AG10803 (cell line): ENCODE measurements around the gene GGA2.
"Not testable (repeated sequence)": the region's sequence is repeated elsewhere in the genome, so short reads cannot be mapped to it uniquely, and the experiment has no call there.

Source experiments
- DNase-seq: peaks from one replicate; pipeline ENCODE4 v3.0.0; 2010; ENCODE audit warnings: low read depth
- H3K4me3 ChIP-seq: 2 replicates; pipeline ENCODE4 v1.5.1; 2011; ENCODE audit warnings: mild to moderate bottlenecking, low read length, control low read depth
- TF ChIP-seq, protein P1 (sequence below): conservative IDR thresholded peaks from 2 replicates; pipeline ENCODE4 v1.5.1; 2011; ENCODE audit warnings: mild to moderate bottlenecking, low read length, control low read depth, inconsistent platforms

The GGA2 gene

DNA sequence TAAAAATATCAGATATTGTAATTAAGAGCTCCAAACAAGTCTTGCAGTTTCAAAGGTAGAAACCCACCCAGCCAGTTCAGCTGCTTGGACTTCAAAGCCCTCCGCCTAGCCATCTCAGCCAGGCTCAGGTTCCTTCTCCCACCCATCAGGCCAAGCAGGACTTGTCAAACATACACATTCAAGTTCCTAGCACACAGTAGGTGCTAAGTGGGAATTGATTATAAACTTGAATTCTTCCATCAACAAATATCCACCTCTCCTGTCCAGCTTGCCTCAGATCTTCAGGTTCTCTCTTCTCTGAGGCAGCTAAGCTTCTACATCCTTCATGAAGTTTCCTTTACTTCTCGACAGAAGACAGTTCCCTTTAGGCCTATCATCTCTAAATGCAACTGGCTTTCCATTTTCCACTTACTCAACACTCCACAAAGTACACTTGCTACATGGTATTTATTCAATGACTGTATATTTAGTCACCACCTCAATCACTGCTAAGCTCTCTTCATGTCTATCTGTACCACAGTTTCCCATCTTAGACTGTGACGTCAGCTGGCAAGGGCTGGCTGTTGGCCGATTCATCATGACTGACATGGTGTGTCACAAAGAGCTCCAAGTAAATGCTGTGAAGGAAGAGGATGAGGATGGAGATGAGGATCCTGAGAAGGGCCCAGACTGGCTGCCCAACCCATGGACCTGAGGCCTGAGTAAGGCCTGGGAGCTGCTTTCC is 44.0 kb downstream of the GGA2 start:
- TF ChIP-seq, protein P1, sequence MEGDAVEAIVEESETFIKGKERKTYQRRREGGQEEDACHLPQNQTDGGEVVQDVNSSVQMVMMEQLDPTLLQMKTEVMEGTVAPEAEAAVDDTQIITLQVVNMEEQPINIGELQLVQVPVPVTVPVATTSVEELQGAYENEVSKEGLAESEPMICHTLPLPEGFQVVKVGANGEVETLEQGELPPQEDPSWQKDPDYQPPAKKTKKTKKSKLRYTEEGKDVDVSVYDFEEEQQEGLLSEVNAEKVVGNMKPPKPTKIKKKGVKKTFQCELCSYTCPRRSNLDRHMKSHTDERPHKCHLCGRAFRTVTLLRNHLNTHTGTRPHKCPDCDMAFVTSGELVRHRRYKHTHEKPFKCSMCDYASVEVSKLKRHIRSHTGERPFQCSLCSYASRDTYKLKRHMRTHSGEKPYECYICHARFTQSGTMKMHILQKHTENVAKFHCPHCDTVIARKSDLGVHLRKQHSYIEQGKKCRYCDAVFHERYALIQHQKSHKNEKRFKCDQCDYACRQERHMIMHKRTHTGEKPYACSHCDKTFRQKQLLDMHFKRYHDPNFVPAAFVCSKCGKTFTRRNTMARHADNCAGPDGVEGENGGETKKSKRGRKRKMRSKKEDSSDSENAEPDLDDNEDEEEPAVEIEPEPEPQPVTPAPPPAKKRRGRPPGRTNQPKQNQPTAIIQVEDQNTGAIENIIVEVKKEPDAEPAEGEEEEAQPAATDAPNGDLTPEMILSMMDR: no peak
- DNase-seq: peak; percentile 41
- no peak overlapping the region for H3K4me3 ChIP-seq

DNA sequence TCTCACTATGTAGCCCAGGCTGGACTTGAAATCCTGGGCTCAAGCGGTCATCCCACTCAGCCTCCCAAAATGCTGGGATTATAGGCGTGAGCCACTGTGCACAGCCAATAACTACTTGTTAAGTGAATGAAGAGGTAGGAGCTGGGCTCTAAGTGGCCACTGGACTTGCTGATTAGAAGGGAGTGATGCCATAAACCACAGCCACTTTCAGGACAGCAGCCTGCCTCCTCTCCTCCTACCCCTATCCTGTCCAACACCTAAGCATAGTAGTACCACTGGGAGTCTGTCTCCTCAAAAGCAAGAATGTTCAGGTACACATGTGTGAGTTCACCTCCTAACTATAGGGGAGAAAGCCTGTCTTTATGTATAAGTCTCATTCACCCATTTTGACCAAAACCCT is 45.1 kb downstream of the GGA2 start:
- no peak for DNase-seq
- TF ChIP-seq, protein P1: no peak
- no peak overlapping the region for H3K4me3 ChIP-seq

DNA sequence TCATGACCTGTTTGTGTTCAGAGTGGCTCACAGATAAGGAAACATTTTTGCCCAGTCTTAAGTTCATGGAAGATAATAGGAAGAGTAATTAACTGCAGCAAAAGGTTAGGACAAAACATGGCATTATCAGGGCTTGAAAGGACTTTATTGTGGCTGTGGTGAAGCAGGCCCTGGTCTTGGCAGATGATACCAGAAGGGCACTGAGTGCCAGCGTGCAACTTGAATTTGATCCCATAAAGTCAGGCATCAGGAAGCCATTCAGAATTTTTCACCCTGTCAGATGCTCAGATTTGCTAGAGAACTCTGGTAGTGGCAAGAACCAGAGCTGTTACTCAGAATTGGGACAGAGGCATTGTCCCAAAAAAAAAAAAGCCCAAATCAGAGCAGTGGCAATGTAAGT is 46.1 kb downstream of the GGA2 start:
- no peak overlapping the region for H3K4me3 ChIP-seq
- TF ChIP-seq, protein P1: no peak
- no peak for DNase-seq

DNA sequence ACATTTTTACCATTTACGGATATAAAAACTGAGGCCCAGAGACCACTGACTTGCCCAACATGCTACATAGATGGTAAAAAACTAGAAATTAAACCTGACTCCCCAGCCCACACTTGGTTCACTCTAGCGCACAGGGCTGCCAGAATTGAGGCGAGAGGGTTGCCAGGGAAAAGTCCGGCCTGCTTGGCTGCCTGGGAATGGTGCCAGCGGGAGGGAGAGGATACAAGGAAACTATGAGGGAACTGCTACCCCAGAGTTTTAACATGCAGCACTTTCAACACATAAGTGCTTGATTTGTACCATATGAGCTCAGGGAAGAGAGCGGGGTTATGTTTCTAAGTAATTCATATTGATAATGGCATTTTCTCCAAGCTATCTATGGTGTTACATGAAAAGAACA is 47.3 kb downstream of the GGA2 start:
- DNase-seq: peak; percentile 88
- H3K4me3 ChIP-seq: not testable (repeated sequence)

DNA sequence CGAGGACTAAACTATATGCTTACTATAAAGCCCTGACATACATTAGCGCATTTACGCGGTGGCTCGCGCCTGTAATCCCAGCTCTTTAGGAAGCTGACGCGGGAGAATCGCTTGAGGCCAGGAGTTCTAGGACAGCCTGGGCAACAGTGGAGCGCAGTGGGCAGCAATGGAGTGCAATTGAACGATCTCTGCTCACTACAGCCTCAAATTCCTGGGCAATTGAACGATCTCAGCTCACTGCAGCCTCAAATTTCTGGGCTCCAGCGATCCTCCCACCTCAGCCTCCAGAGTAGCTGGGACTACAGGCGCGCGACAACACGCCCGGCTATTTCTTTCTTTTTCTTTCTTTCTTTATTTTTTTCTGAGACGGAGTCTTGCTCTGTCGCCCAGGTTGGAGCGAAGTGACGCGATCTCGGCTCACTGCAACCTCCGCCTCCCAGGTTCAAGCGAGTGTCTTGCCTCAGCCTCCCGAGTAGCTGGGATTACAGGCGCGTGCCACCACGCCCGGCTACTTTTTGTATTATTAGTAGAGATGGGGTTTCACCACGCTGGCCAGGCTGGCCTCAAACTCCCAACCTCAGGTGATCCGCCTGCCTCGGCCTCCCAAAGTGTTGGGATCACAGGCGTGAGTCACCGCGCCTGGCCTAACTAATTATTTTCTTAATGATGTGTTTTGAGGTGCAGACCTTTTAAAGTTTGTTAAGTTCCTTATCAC is 56.8 kb downstream of the GGA2 start:
- no peak for DNase-seq
- TF ChIP-seq, protein P1: no peak
- peak overlapping the region; percentile 94 for H3K4me3 ChIP-seq

DNA sequence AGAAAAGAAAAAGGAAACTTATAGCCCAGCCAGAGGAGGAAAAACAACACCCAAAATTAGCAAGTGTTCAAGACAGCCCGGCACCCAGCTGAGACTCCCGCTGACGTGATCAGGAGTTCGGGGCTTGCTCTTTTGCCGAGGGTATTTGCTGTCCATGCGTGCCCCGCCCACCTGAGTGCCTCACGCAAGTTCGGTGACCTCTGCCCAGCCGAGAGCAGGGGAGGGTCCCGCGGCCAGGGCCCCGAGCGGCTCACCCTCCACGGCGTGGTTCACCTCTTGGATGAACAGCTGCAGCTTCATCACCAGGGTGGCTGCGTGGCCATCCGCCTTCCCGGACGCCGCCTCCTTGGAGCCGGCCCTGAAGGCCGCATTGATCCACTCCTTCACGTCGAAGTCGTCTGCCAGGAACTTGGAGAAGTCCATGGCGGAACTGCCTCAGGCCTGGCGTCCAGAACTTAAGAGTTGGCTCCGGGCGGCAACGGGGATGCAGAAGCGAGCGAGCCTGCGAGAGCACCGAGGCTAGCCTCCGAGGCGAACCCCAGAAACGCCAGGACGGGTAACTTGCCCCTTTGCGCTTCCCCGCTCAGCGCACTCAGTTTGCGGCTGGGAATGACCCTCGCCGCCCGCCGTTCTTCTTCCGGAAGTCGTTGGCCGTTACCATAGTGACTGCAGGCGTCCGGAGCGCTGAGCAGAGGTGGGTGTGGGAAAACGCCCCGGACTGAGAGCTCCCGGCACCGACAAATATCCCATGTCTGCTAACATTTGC is 57.5 kb downstream of the GGA2 start, which contains the start of gene COG7:
Gene COG7 (minus strand): TSS at position 618 of the 766 bp plus-strand sequence. CDS start 195 bp downstream, at position 423.
- H3K4me3 ChIP-seq: peak within 1 kb of the TSS; percentile 94
- TF ChIP-seq, protein P1: no peak
- DNase-seq: peak; percentile 90

DNA sequence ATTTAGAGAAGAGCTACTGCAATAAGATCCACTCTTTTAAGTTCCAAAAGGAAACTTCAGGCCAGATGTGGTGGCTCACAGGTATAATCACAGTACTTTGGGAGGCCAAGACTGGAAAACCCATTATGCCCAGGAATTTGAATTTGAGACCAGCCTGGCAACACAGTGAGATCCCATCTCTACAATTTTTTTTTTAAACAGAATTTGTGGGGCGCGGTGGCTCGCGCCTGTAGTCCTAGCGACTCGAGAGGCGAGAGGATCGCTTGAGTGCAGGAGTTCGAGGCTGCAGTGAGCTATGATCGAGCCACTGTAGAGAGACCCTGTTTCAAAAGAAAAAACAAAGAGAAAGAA is 58.1 kb downstream of the GGA2 start:
- DNase-seq: no peak
- H3K4me3 ChIP-seq: peak overlapping the region; percentile 94
- TF ChIP-seq, protein P1: no peak
